Activated CD4-positive, alpha-beta T cell treated with anti-CD3 and anti-CD28 coated beads for 48 hours (primary cell): ENCODE data around the gene AGBL1.

ENCODE experiments used
- DNase-seq: peaks from one replicate; pipeline ENCODE4 v3.0.0-alpha.2; 2020

Gene AGBL1

DNA sequence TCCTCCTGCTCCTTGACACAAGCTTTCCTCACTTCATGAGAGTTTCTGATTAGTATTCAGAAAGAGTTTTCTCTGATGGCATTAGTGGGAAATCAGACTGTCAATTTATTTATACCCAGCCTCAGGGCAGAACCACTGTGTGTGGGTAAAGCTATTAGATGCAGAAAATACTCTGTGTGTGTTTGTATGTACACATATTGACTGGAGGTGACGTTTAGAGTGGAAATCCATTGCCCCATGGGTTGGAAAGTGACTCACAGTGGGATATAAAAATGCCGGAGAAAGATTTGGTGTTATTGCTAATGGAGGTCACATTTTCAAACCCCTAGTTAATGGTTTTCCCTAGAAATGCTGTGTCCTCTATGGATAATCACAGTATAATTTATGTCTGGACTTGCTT lies 577.6 kb downstream of the AGBL1 start:
- DNase-seq = no peak

DNA sequence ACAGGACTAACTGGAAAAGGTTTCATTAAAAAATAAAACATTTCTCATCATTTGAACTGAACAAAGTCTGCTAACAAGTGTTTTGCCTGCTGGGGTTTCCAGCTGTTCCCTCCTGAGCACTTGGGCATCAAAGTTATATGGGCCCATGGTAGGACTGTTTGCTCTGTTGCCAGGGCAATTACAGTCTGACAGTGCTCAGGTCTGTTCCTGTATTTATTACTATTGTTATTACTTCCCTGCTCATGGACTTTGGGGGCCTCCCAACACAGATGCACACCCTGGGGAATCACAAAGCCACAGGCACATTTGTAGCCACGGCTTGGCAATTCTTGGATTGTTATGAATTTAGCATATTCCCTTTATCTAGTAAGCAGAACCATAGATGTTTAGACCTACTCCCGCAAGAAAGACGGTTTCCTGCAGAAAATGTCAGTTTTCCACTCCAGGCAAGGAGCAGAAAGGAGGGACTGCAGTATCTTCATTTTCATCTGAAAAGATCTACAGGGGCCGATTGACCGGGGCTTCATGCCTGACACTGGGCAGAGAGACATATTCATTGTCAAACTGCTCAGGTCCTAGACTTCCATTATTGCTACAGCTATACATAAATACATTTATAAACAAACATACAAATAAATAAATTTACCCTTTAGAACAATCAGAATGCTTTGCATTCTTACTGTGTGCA lies 580.2 kb downstream of the AGBL1 start:
- DNase-seq = no peak

DNA sequence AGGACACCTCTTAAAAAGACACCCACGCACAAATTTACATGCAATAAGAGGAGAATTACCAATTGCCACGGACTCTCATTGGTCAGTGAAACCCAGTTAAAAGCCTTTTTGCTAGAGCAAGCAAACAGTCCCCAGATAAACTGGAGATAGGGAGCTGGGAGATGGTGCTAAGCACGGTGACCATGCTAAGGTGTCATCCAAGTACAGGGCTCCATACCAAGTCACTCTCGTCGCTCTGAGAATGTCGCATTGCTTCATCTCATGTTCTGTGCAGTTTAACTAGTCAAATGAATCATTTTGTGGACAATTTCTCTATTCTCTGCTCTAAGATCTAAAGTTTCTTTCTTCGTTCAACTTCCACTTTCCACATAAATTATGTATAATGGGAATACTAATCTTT lies 581.9 kb downstream of the AGBL1 start:
- DNase-seq = no peak

DNA sequence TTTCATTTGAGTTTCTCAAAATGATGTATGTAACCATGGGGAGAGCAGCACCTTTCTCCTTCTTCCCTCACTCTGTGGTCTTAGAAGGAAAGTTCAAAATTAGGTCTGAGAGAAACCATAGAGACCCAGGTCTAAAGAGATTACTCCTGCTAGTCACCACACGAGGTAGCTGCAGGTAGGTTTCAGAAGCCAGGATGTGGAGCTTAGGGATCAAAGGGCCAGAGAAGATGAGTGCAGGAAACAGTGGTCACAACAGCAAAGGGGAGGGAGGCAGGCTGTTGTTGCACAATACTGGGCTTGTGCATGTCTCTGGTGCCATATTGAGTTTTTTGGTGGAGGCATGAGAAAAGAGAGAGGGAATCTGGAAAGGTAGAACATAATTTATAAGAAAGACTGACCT lies 583.6 kb downstream of the AGBL1 start:
- no peak for DNase-seq

DNA sequence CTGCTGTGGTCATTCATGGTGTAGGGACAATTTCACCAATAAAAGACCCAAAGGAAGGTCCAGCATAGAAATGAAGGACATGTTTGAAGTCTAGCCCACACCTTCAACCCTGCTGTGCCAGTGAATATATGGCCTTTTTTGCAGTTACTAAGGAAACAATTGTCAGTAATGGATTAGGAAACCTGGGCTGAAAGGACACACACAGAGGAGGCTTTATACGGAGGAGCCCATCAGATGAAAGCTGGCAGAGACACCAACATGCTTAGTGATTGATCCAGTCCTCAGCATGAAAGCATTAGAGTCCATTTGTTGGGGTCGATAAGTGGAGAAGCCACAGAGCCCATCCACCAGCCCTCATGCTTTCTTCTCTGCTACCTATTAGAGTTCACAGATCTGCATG lies 584.3 kb downstream of the AGBL1 start:
- DNase-seq = no peak

DNA sequence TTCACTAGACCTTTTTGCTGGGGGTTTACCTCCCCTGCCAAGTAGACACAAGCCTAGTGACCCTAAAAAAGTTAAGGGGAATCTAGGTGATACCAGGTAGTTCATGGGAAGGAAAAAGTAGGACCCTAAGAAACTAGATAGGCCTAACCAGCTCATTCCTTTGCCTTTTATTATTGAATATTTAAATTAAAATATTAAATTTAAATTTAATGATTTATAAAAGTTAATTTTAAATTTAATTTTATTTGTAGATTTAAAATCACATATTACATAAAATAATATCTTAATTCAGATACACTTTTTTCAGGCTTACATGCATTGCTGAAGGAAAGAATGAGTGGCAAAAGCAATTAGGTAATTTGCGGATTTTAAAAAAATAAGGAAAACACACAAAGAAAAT lies 584.9 kb downstream of the AGBL1 start:
- DNase-seq = no peak

DNA sequence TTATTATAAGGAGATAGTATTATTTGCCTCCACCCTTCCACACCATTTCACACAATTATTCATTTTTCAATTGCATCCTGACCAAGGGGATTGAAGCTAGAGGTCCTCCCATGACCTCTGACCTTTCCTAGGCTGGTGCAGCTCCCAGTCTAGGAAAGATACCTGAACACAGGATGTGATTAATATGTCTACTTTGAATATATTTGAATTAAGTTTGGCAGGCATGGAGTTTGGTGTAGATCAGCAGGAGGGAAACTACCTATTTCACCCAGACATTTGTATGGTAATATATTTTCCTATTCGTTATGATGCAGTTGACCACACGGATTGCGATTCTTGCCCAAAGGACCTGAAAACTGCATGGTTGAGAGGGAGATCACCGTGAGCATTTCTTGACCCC lies 596.3 kb downstream of the AGBL1 start:
- no peak for DNase-seq

DNA sequence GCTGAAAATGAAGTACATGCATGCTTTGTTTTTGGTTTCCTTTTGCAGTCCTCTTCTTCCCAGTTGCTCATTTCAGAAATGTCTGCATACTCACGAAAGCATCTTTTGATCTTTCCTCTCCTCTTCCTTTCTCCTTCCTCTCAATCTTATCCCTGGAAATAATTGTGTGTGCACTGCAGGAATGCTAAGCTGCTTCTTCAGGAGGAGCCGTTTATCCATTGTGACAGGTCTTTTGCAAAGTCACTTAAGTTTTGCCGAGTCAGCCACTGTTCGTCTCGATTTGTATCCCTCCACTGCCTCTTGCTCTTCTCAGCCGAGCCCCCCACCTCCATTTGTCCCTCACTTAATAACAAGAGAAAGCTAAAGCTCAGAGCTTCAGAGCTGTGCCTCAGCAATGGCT lies 597.6 kb downstream of the AGBL1 start:
- DNase-seq = no peak

DNA sequence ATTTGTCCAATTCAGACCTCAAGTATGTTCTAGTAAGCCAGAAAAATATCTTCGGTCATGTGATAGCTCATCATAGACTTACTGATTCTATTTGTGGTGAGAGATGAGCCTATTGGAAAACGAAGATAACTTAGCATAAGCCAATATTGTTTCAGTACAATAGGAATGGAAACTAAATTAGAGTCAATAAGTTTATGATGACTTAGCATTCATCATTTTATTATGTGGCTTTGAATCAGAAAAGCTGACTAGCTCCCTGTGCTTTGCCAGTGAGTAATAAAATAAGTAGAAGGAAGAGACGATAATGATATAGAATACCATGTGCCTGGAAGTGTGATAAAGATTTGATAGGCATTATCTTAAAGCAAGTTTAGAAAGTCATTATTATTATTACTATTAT lies 605.6 kb downstream of the AGBL1 start:
- DNase-seq = no peak

DNA sequence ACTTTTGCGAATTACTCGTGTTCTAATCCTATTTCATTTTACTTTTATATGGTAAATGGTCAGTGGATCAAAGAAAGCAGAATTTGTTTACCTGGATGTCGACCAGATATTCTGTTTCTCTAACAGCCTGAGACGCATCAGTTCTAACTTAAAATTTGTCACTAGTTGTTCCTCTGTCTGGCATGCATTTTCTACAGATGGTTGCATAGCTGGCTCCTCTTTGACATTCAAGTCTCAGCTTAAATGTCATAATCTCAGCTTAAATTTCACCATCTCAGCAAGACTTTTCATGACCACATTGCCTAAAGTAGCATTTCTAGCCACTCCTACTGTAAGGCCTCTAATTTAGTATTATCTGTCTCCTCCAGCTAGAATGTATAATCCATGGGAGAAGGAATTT lies 609.3 kb downstream of the AGBL1 start:
- DNase-seq = no peak

DNA sequence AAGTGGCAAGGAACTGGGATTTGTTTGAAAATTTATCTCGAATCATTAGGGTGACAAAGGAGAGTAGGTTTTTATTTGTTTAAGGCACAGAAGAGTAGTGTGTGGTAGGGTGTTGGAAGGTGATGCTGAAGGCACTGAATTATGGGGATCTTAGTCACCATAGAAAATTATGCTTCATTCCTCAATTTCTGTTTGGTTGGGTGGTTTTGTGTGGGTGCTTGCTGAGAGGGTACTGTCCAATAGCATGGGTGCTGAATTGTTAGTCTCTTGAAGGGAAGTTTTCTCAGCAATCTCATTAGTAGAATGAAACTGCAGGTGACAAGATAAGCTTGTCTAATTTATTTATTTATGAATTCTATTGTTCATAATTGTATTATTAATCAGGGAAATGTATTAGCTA lies 610.9 kb downstream of the AGBL1 start:
- DNase-seq = no peak

DNA sequence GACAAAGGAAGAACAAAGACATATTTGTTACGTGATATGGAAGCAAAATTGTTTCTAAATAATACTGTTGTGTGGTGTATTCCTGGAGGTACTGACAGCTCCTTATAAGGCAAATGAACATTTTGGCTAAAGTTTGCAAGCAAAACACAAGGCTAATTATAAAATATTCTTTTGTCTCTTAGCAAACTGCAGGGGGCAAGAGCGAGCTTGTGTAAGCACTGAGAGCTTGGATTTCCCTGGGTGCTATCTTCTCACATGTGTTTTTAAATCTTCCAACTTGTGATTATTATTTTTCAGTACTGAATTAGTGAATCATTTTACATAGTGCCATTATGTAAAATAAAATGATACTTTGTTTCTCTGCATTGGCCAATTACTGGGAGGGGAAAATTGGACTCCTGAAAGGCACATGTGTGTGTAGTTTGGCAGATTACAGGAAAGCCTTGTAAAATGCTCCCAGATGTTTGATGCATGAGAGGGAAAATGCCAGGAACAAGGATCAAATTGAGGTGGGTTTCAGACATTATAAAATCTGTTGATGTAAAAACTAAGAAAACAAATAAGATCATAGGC lies 611.5 kb downstream of the AGBL1 start:
- DNase-seq = no peak

DNA sequence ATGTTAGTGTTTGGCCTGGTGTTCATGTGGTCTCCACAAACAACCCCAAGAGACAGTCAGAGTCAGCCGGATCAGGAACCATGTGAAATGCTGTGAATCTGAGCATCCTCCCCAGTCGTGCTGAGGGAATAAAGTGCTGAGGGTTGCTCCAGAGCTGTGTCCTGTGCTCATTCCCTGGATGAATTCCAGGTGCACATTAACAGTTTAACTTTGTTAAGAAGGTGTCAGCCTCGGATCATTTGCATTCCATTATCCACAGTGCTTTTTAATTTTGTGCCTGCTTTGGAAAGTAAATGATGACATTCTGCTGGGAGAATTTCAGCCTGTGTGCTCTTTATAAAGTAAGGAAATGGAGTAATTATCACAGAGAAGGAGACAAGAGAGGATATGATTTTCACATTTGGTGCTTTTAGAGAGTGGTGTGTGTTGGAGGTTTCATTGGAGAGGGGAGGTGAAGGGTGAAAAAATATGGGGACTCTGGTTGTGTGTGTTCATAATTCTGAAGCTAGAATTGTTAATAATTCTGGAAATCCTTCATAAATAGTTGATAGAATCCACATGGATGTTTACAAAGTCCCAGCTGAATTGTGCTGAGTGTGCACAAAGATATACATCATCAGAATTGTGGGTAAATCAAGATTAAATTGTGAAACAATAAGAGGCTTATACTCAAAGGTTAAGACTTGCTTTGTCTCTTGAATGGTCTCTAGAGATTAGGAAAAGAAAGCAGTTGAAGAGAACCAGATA lies 621.4 kb downstream of the AGBL1 start:
- DNase-seq = no peak

DNA sequence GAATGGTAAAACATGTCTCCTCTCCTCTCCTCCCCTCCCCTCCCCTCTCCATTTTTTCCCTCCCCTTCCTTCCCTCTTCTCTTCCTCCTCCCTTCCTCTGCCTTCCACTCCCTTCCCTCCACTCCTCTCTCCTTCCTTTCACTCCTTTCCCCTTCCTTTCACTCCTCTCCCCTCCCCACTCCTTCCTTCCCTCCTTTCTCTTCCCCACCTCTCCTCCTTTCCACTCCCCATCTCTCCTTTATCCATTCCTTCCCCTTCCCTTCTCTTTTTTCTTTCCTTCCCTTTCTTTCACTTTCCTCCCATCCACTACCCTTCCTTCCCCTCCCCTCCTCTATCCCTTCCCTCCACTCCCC lies 621.9 kb downstream of the AGBL1 start:
- DNase-seq = no peak

DNA sequence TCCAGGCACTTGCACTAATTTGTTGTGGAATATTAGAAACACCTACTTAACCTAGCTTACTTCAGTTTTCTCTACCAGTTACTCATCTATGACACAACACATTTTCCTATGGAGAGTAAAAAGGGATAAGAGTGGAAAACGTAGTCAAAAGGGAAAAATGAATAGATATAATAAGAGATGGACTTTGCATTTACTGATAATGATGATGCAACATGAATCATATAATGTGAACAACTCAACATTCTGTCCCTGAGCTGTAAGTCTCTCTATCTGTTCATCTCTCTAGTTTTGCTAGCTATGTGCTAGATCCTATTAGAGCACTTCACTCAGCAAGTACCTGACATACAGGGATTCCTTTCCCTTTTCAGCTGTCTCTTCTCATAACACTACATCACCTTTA lies 627.1 kb downstream of the AGBL1 start:
- DNase-seq = no peak

DNA sequence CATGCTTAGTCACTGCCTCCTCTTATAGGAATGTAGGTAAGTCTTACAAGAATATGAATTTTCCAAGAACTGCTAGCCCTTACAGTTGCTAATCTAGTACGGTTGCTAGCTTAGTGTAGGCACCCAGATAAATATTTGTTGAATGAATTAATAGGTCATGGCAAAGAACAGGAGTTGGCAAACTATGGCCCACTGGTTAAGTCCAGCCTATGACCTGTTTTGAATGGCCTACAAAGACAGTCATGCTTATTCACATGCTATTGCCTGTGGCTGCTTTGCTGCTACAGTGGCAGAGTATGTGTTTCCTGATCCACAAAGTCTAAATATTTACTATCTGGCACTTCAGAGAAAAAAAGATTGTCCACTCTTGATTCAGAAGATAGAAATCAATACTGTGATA lies 631.8 kb downstream of the AGBL1 start:
- no peak for DNase-seq

DNA sequence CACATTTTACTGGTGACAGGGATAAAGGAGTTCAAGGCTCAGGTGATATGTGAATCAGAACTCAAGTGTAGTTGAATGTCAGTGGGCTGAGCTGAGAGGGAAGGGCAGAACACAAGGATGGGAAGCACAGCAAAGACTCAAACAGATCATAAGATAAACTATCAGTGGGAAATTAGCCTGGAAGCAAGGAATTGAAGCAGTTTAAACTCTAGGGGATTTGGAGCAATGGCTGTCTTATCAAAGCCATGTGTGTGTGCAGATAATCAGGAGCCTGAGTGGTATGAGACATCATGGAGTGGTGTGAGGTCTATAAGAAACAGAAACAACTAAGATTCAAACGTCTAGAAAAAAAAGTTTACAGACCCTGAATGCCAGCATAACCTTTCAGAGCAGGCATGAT lies 634.6 kb downstream of the AGBL1 start:
- DNase-seq = no peak

DNA sequence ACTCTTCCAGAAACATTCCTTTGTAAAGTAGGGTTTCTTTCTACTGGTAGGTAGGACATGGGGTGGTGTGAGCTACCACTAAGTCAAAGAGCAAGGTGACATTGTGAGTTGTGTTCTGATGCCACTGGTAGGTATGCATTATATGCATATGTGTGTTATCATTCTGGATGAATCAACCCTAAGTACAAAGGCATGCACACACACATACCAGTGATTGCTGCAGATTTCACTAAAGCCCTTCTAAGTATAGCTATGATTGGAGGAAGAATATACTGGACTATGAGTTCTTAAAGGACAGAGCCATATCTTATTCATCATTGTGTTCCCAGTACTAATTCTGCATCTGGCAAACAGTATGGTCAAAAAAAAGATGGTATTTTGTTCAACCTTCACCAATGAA lies 646.0 kb downstream of the AGBL1 start:
- DNase-seq = no peak

DNA sequence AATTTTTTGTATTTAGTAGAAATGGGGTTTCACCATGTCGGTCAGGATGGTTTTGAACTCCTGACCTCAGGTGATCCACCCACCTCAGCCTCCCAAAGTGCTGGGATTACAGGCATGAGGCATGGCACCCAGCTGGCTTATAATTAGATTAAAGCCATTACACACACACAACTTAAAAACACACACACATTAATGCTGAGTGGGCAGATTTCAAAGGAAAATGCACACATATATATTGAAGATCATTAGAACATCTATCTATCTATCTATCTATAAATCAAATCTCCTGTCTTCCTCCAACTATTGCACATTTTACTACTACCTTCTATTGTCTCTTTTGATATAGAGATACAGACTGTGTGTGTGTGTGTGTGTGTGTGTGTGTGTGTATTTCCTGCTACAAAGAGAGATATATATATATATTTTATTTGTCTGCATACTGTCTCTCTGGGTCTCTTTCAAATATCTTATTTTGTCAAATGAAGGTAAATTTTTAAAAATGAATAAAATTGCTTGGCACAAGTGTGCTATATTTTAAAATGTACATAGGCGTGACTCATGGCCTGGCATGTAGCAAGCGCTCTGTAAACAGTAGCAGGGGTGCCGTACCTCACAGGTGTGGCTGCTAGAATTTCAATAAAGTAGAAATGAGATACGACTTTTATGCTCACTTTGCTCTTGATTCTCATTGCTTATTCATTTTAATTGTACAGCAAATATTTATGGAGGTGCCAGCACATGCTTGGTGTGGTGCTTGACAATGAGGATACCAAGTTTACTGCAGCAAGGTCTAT lies 655.8 kb downstream of the AGBL1 start:
- no peak for DNase-seq

DNA sequence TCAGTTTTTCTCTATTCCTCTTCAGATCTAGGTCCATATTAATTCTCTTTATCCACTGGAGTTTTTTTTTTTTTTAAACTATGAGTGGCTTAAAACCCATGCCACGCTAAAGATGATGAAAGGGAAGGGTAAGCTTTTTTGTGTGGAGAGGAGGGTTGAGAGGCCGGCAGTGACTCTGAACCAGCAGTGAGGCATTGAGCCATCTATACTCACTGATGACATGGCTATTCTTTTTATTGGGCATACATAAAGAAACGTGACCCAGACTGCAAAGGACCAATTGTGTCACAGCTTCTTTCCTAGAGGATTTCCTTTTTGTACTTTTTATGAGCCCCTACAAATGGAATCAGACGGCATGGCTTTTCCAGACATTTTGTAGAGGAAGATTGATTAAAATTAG lies 662.2 kb downstream of the AGBL1 start:
- no peak for DNase-seq

DNA sequence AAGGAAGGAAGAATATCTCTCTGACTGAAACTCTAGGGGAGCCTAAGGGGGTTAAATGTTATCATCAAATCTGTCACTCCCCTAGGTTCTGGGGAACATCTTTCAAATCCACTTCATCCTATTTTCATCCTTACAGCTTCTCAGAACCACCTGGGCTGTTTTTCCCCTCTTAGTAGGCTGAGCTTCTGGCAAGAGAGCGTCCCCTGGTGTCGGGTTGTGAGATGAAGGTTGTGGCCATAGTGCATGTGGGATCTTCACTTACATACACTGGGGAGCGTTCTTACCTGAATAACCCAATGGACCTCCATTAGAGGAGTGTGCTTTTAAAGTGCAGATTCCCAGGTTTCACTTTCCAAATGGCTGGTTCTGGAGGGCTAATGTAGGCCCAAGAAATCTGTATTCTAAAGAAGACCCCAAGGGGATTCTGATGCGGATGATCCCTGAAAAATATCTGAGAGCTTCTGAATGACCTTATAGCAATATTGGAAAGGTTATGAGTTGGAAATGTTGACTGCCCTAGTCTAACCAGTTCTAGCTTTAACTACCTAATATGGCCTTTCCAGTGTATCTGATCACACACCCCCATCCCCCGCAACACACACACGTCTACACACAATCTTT lies 663.7 kb downstream of the AGBL1 start:
- peak; percentile 80 for DNase-seq

DNA sequence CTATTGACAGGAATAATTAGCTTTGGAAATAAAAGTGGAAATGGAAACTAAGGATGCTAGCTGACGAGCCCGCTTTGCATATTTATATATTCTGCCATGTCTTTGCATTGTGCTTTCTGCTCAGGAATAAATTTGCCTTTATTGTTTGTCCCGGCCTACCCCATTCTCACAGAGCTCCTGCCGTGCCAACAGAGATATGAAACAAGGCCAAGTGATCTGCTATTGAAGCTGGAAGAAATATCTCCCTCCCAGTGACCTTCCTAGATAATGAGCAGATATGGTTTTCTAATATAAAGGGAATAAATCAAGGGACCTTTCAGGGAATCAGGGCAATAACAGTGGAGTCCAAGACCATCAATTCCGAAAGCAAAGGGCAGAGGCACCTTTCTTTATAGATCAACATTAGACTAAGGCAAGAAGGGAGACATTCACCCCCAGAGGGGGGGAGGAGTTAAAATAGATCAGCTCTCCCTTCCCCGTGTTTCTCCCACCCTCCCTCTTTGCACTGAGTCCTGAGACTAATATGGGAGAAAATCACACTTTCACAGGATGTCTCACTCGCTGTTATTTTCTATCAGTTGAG lies 664.6 kb downstream of the AGBL1 start:
- DNase-seq = no peak

DNA sequence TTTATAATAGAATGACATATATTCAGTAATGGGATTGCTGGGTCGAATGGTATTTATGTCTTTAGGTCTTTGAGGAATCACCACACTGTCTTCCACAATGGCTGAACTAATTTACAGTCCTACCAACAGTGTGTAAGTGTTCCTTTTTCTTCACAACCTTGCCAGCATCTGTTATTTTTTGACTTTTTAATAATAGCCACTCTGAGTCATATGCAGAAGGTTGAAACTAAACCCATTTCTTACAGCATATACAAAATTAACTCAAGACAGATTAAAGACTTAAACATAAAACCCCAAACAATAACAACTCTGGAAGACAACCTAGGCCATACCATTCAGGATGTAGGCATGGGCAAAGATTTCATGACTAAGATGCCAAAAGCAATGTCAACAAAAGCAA lies 671.4 kb downstream of the AGBL1 start:
- no peak for DNase-seq
